ENCODE data around the gene HELQ.

DNA sequence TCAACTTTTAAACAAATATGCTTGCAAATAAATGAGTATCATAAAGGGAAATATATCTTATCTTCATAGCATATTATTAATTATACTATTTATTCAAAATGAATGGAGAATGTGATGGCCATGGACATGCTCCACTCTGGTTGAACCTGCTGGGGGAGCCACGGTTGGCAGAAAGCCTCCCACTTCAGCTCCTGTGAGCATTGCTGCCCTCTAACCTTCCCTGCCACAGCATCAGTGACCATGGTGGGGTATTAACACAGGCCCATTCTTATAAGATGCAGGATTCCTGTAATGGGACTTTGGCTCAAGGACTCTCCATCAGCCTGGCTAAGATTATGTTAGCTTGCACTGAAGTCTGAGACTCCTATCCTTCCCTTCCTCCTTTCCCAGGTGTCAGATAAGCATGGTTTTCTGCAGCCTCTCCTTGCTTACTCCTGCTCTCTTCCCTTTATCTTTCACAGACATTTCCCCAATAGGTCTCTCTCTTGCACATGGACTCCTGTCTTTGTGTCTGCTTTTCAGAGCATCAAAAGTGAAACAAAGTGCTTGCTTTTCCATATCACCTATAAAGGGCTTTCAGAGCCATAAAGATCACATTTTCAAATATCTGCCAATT lies 34.2 kb upstream of the HELQ start:
- TF ChIP-seq, protein P1, sequence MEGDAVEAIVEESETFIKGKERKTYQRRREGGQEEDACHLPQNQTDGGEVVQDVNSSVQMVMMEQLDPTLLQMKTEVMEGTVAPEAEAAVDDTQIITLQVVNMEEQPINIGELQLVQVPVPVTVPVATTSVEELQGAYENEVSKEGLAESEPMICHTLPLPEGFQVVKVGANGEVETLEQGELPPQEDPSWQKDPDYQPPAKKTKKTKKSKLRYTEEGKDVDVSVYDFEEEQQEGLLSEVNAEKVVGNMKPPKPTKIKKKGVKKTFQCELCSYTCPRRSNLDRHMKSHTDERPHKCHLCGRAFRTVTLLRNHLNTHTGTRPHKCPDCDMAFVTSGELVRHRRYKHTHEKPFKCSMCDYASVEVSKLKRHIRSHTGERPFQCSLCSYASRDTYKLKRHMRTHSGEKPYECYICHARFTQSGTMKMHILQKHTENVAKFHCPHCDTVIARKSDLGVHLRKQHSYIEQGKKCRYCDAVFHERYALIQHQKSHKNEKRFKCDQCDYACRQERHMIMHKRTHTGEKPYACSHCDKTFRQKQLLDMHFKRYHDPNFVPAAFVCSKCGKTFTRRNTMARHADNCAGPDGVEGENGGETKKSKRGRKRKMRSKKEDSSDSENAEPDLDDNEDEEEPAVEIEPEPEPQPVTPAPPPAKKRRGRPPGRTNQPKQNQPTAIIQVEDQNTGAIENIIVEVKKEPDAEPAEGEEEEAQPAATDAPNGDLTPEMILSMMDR (IDR thresholded peaks at IDR 0.05), result no peak
- TF ChIP-seq POLR2A (IDR thresholded peaks at IDR 0.05), result no peak
